ENCODE results near the gene TGM2.

DNA sequence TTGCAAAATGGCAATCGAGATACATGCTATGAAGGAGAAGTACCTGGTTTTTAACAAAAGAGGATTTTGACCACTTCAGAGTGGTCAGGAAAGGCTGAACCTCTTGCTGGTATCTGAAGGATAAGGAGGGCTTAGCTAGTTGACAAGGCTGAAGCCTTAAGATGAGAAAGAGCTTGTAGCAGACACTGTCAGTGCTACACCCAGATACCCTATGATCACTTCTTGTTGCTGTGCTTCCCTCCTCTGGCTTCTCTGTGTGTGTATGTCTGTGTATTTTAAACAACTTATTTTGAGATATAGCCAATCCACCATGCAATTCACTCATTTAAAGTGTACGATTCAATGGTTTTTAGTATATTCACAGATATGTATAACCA lies 38.9 kb upstream of the TGM2 start:
- TF ChIP-seq CTCF (IDR thresholded peaks at IDR 0.05) (no peak), POLR2A (IDR thresholded peaks at IDR 0.05) (no peak)
